ENCODE measurements around the gene CCDC12. TPM values are rescaled to one million over a fixed set of nuclear protein-coding genes. Genes with fewer than 3 reads are reported as not detected.

The CCDC12 gene
- total and polyA plus RNA-seq, 7 donors: 33.1 to 80.9 (median 41.0) TPM

GRCh38 chr3:46962990-46963389 lies 13.6 kb downstream of the CCDC12 start:
- Histone ChIP-seq H3K27me3 (no peaks in the 10 kb centered on the region), H3K4me1 (peaks cover 0 to 70% (median 63%) of the 10 kb centered on the region in 4 donors), H3K27ac (no peak overlapping the region), H3K4me3 (no peak overlapping the region), H3K9me3 (no peaks in the 10 kb centered on the region), H3K36me3 (peaks cover 0 to 4% (median 0%) of the 10 kb centered on the region in 4 donors)
- TF ChIP-seq POLR2AphosphoS5 (IDR thresholded peaks at IDR 0.05) (no peak), CTCF (IDR thresholded peaks at IDR 0.05) (no peak), POLR2A (IDR thresholded peaks at IDR 0.05) (no peak), EP300 (IDR thresholded peaks at IDR 0.05) (no peak)
- DNase-seq: no peak
- WGBS, 2 donors: 89 to 92% methylated on average over 1 of the region's 1 CpG
- intact Hi-C loops (cut with DNase I): no loop called here

GRCh38 chr3:46962427-46962826 lies 14.1 kb downstream of the CCDC12 start:
- 98 to 100% methylated on average over 1 of the region's 1 CpG for WGBS, 2 donors
- Histone ChIP-seq H3K27ac (no peak overlapping the region), H3K4me1 (peaks cover 0 to 71% (median 63%) of the 10 kb centered on the region in 4 donors), H3K27me3 (no peaks in the 10 kb centered on the region), H3K36me3 (peaks cover 0 to 4% (median 0%) of the 10 kb centered on the region in 4 donors), H3K4me3 (no peak overlapping the region), H3K9me3 (no peaks in the 10 kb centered on the region)
- DNase-seq: no peak
- TF ChIP-seq EP300 (IDR thresholded peaks at IDR 0.05) (no peak), POLR2AphosphoS5 (IDR thresholded peaks at IDR 0.05) (no peak), CTCF (IDR thresholded peaks at IDR 0.05) (no peak), POLR2A (IDR thresholded peaks at IDR 0.05) (no peak)
- intact Hi-C loops (cut with DNase I): no loop called here

- H3K9me3 ChIP-seq: no peaks in the 10 kb centered on the region
- peaks cover 0 to 73% (median 67%) of the 10 kb centered on the region in 4 donors for H3K4me1 ChIP-seq
- no peaks in the 10 kb centered on the region for H3K27me3 ChIP-seq
- DNase-seq: no peak
- TF ChIP-seq POLR2A (IDR thresholded peaks at IDR 0.05) (no peak), CTCF (IDR thresholded peaks at IDR 0.05) (no peak), EP300 (IDR thresholded peaks at IDR 0.05) (no peak), POLR2AphosphoS5 (IDR thresholded peaks at IDR 0.05) (no peak)
- peak overlapping the region; percentile 62 to 86 (median 74) for H3K27ac ChIP-seq
- intact Hi-C loops (cut with DNase I): loop anchor here (2.0 kb wide), 1 partner anchor 22 kb away; no protein-coding TSS in a partner anchor
- H3K36me3 ChIP-seq: peaks cover 0 to 4% (median 0%) of the 10 kb centered on the region in 4 donors
- no peak overlapping the region for H3K4me3 ChIP-seq
- WGBS, 2 donors: 91 to 98% methylated on average over 1 of the region's 1 CpG
Observed at GRCh38 chr3:46960835-46961234, 15.7 kb downstream of the CCDC12 start.

GRCh38 chr3:46960081-46960701 lies 16.4 kb downstream of the CCDC12 start:
- Histone ChIP-seq H3K4me3 (no peak overlapping the region), H3K36me3 (no peaks in the 10 kb centered on the region), H3K27me3 (no peaks in the 10 kb centered on the region), H3K4me1 (peaks cover 0 to 73% (median 67%) of the 10 kb centered on the region in 4 donors), H3K27ac (peak overlapping the region; percentile 62 to 86 (median 74)), H3K9me3 (no peaks in the 10 kb centered on the region)
- TF ChIP-seq CTCF (IDR thresholded peaks at IDR 0.05) (no peak), POLR2A (IDR thresholded peaks at IDR 0.05) (no peak), EP300 (IDR thresholded peaks at IDR 0.05) (no peak), POLR2AphosphoS5 (IDR thresholded peaks at IDR 0.05) (peak in 1 of 4 donors; percentile 13)
- 46 to 58% methylated on average over 4 of the region's 4 CpGs for WGBS, 2 donors
- intact Hi-C loops (cut with DNase I): loop anchor here (2.0 kb wide), 1 partner anchor 21 kb away; no protein-coding TSS in a partner anchor
- DNase-seq: no peak

Measured in sigmoid colon (tissue), 7 donors.